CD4-positive, CD25-positive, alpha-beta regulatory T cell (primary cell): ENCODE data around the gene MAPK1. TPM values are rescaled to one million over a fixed set of nuclear protein-coding genes. Genes with fewer than 3 reads are reported as not detected.
A peak's percentile ranks its signal among the peaks of the same experiment; 100 is the strongest.

Experiments used
- ATAC-seq, 2 donors: fragments of 150-1000 bp; cut with Tn5 transposase; one replicate each; pipeline ENCODE4 v1.10.0; 2021; ENCODE audit warnings: low read depth in 2 of 2, moderate number of reproducible peaks in 2 of 2, moderate library complexity in 1 of 2
- DNase-seq, 3 donors: peaks; one replicate each; pipeline versions ENCODE4 v3.0.0 to v3.0.0-alpha.2; 2012 to 2022; ENCODE audit warnings: mixed read lengths in 1 of 3
- H3K27ac ChIP-seq: one replicate; pipeline ENCODE4 v1.7.0; 2013; ENCODE audit warnings: mild to moderate bottlenecking, low read length; ENCODE audit not compliant: insufficient read depth, poor library complexity, severe bottlenecking
- H3K27me3 ChIP-seq: one replicate; pipeline ENCODE4 v1.7.0; 2013; ENCODE audit warnings: low read length; ENCODE audit not compliant: control insufficient read depth, insufficient read depth
- H3K36me3 ChIP-seq: one replicate; pipeline ENCODE4 v1.7.0; 2013; ENCODE audit warnings: mild to moderate bottlenecking, low read length, moderate library complexity; ENCODE audit not compliant: control insufficient read depth, insufficient read depth
- H3K4me1 ChIP-seq: 2 replicates; pipeline ENCODE4 v1.7.0; 2013; ENCODE audit warnings: mild to moderate bottlenecking, low read length; ENCODE audit not compliant: insufficient read depth, control insufficient read depth, poor library complexity, severe bottlenecking
- H3K4me3 ChIP-seq: one replicate; pipeline ENCODE4 v1.7.0; 2013; ENCODE audit warnings: low read depth, mild to moderate bottlenecking, low read length, moderate library complexity
- H3K9me3 ChIP-seq, 2 experiments: 1 replicate in 1 of 2; 2 replicates in 1 of 2; pipeline ENCODE4 v1.7.0; 2013; ENCODE audit warnings: low read length in 2 of 2, mild to moderate bottlenecking in 1 of 2, moderate library complexity in 1 of 2; ENCODE audit not compliant: control insufficient read depth in 2 of 2
- H3K27ac Mint-ChIP-seq, 3 donors: one replicate each; pipeline ENCODE4 v1.8.0; 2020 to 2022; ENCODE audit warnings: mild to moderate bottlenecking in 3 of 3, mixed read lengths in 3 of 3, moderate library complexity in 2 of 3
- H3K27me3 Mint-ChIP-seq: one replicate; pipeline ENCODE4 v1.8.0; 2022; ENCODE audit warnings: mild to moderate bottlenecking, mixed read lengths
- H3K36me3 Mint-ChIP-seq: one replicate; pipeline ENCODE4 v1.8.0; 2020; ENCODE audit warnings: mixed read lengths
- H3K4me1 Mint-ChIP-seq, 4 donors: one replicate each; pipeline ENCODE4 v1.8.0; 2020 to 2022; ENCODE audit warnings: mixed read lengths in 4 of 4, mild to moderate bottlenecking in 1 of 4
- H3K4me3 Mint-ChIP-seq, 4 donors: one replicate each; pipeline ENCODE4 v1.8.0; 2020 to 2022; ENCODE audit warnings: mild to moderate bottlenecking in 4 of 4, mixed read lengths in 4 of 4, moderate library complexity in 3 of 4
- H3K9me3 Mint-ChIP-seq, 7 donors: one replicate each; pipeline ENCODE4 v1.8.0; 2020 to 2022; ENCODE audit warnings: mixed read lengths in 7 of 7, mild to moderate bottlenecking in 3 of 7, moderate library complexity in 2 of 7
- polyA plus RNA-seq, 4 donors: library from polyadenylated mRNA; unstranded; fragments of 300-500 nt; fragmentation: Illumina TruSeq; gene quantifications; one replicate each; pipeline ENCODE4 v1.2.3, GENCODE V29; 2021
- total RNA-seq: library from RNA; stranded (reverse); gene quantifications from one replicate; pipeline ENCODE4 v1.2.3, GENCODE V29; 2022

MAPK1 gene
- total and polyA plus RNA-seq, 5 donors from 2014 or later: 46.5 to 88.0 (median 75.3) TPM

DNA sequence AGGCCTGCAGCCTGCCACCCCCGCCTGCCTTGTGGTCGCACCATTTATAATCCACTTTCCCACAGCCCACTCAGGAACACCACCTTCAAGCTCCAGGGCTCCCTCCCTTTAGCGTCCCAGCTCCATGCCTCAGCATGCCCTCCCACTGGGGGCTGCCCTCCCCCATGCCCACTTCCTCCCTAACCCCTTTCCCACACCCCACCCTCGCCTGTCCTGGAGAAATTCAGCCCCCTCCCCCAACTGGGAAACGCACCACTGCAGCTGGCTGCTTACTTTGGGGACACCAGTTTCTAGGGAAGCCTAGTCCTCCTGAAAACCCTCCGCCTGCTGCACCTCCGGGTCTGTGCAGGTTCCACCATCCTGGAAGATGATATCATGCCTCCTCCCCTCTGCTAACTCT is 128.5 kb downstream of the MAPK1 start:
- no peaks in the 10 kb centered on the region for H3K36me3 Mint-ChIP-seq
- H3K9me3 Mint-ChIP-seq: peaks cover 0 to 1% (median 0%) of the 10 kb centered on the region in 7 donors
- H3K27ac Mint-ChIP-seq: peak overlapping the region in 1 of 3 donors; percentile 70
- no peak overlapping the region for H3K27ac ChIP-seq
- H3K4me1 ChIP-seq: peaks cover 18% of the 10 kb centered on the region
- H3K36me3 ChIP-seq: no peaks in the 10 kb centered on the region
- no peaks in the 10 kb centered on the region for H3K27me3 ChIP-seq
- DNase-seq: no peak
- peaks cover 10 to 17% (median 12%) of the 10 kb centered on the region in 4 donors for H3K4me1 Mint-ChIP-seq
- no peaks in the 10 kb centered on the region for H3K9me3 ChIP-seq
- peak overlapping the region in 1 of 4 donors; percentile 83 for H3K4me3 Mint-ChIP-seq
- peaks cover 14% of the 10 kb centered on the region for H3K27me3 Mint-ChIP-seq
- H3K4me3 ChIP-seq: no peak overlapping the region
- no peak for ATAC-seq

GRCh38 chr22:21738081-21738480 is 129.4 kb downstream of the MAPK1 start:
- Mint-ChIP-seq H3K27me3 (peaks cover 14% of the 10 kb centered on the region), H3K4me1 (peaks cover 12 to 17% (median 14%) of the 10 kb centered on the region in 4 donors), H3K9me3 (no peaks in the 10 kb centered on the region), H3K36me3 (no peaks in the 10 kb centered on the region), H3K4me3 (peak overlapping the region in 1 of 4 donors; percentile 70), H3K27ac (no peak overlapping the region)
- Histone ChIP-seq H3K9me3 (no peaks in the 10 kb centered on the region), H3K4me1 (peaks cover 18% of the 10 kb centered on the region), H3K27ac (no peak overlapping the region), H3K27me3 (no peaks in the 10 kb centered on the region), H3K36me3 (no peaks in the 10 kb centered on the region), H3K4me3 (no peak overlapping the region)
- ATAC-seq: no peak
- DNase-seq: no peak

- Histone ChIP-seq H3K4me3 (no peak overlapping the region), H3K27me3 (no peaks in the 10 kb centered on the region), H3K9me3 (no peaks in the 10 kb centered on the region), H3K36me3 (no peaks in the 10 kb centered on the region), H3K4me1 (peaks cover 18% of the 10 kb centered on the region), H3K27ac (no peak overlapping the region)
- H3K9me3 Mint-ChIP-seq: no peaks in the 10 kb centered on the region
- peaks cover 14% of the 10 kb centered on the region for H3K27me3 Mint-ChIP-seq
- H3K4me3 Mint-ChIP-seq: peak overlapping the region; percentile 70 to 82 (median 78)
- peak overlapping the region in 1 of 3 donors; percentile 20 for H3K27ac Mint-ChIP-seq
- H3K4me1 Mint-ChIP-seq: peaks cover 12 to 17% (median 14%) of the 10 kb centered on the region in 4 donors
- H3K36me3 Mint-ChIP-seq: no peaks in the 10 kb centered on the region
- no peak for DNase-seq
- no peak for ATAC-seq
Observed at GRCh38 chr22:21736948-21737347, 130.5 kb downstream of the MAPK1 start.

GRCh38 chr22:21736084-21736642 is 131.3 kb downstream of the MAPK1 start:
- peaks cover 18% of the 10 kb centered on the region for H3K4me1 ChIP-seq
- H3K27ac ChIP-seq: no peak overlapping the region

DNA sequence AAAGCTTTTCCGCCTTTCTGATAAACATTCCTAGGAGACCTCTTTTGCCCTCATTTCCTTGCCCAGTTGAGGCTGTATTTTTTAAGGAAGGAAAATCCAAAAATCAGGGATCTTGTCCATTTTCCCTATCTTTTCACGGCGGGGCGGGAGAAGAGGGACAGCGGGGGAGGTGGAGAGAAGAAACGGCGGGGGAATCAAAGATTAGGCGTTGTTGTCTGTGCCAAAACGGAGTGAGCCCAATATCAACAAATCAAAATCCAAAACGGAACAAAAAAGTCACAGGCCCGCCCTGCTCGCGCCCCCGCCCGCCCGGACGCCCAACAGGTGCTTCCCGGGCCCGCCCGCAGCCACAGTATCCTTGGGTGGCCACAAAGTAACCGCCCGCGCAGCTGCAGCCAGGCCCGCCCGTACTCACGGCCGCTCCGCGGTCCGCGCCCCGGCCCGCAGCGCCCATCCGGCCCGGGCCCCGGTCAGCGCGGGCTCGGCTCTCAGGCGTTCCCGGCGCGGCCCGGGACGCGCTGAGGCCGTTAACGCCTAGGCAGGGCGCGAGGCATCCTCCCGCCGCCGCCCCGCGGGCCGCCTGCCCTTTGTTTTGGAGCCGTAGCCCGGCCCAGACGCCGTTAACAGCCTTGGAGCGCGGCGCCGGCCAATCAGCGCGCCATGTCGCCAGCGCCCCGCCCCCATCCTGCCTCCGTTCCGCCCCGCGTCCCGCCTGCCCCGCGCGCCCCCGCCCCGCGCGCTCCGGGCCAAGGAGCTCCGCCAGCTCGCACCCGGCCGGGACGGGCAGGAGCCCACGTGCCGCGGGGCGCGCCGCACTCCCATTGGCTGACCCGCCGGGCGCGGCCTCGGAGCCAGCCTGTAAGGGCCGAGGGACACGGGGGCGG is 132.0 kb downstream of the MAPK1 start, which contains the start of gene YPEL1:
Gene YPEL1 (minus strand): TSS at position 595 of the 884 bp plus-strand sequence. CDS start 25,050 bp downstream, outside the sequence.
- Histone ChIP-seq H3K4me1 (peaks cover 18% of the 10 kb centered on the region), H3K9me3 (no peaks in the 10 kb centered on the region), H3K36me3 (no peaks in the 10 kb centered on the region), H3K27me3 (no peaks in the 10 kb centered on the region), H3K27ac (peak within 1 kb of the TSS; percentile 72), H3K4me3 (peak within 1 kb of the TSS; percentile 88)
- H3K36me3 Mint-ChIP-seq: no peaks in the 10 kb centered on the region
- H3K4me3 Mint-ChIP-seq: peak within 1 kb of the TSS; percentile 90 to 98 (median 92)
- peak; percentile 96 for ATAC-seq
- peaks cover 6% of the 10 kb centered on the region for H3K27me3 Mint-ChIP-seq
- peaks cover 12 to 17% (median 14%) of the 10 kb centered on the region in 4 donors for H3K4me1 Mint-ChIP-seq
- peak; percentile 93 to 97 (median 96) for DNase-seq
- peak within 1 kb of the TSS in 2 of 3 donors; percentile 91 for H3K27ac Mint-ChIP-seq
- H3K9me3 Mint-ChIP-seq: no peaks in the 10 kb centered on the region

More at GRCh38 chr22:21736084-21736642, 131.3 kb downstream of the MAPK1 start:
- peak overlapping the region in 3 of 4 donors; percentile 75 to 92 (median 80) for H3K4me3 Mint-ChIP-seq
- peaks cover 12 to 17% (median 14%) of the 10 kb centered on the region in 4 donors for H3K4me1 Mint-ChIP-seq
- DNase-seq: no peak
- H3K4me3 ChIP-seq: no peak overlapping the region
- peaks cover 9% of the 10 kb centered on the region for H3K27me3 Mint-ChIP-seq
- no peak overlapping the region for H3K27ac Mint-ChIP-seq
- H3K27me3 ChIP-seq: no peaks in the 10 kb centered on the region
- H3K36me3 ChIP-seq: no peaks in the 10 kb centered on the region
- H3K36me3 Mint-ChIP-seq: no peaks in the 10 kb centered on the region
- no peak for ATAC-seq
- H3K9me3 ChIP-seq: no peaks in the 10 kb centered on the region
- H3K9me3 Mint-ChIP-seq: no peaks in the 10 kb centered on the region

DNA sequence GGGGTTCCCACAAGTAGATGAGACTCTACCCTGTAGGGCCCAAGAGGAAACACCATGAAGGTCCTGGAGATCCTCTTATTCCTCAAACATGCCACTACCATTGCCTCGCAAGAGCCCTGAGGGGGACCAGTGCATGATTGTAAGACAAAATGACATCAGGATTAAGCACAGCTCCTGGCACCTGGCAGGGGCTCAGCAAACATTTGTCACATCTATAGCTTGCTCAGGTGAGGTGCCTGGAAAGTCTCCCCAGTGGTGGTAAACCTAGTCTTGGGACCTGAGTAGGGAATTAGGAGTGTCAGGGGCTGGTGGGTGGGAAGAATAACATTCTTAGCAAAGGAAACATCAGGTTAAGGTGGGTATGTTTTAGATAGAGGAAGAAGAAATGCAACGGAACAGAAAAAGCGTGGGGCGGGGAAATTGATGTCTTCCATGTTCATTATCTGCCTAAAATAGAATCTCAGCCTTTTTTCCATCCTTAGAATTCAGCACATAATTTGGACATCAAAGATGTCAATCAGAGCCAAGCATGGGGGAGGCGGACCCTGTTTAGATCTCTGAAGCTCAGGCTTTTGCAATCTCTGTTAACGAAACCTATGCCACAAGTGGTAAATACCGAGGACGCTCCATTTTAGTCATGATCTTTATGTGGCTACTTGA is 132.8 kb downstream of the MAPK1 start:
- Mint-ChIP-seq H3K9me3 (no peaks in the 10 kb centered on the region), H3K4me3 (peak overlapping the region; percentile 90 to 98 (median 92)), H3K27me3 (peaks cover 5% of the 10 kb centered on the region), H3K4me1 (peaks cover 10 to 17% (median 14%) of the 10 kb centered on the region in 4 donors), H3K36me3 (no peaks in the 10 kb centered on the region), H3K27ac (peak overlapping the region in 2 of 3 donors; percentile 91)
- peak overlapping the region; percentile 72 for H3K27ac ChIP-seq
- peak overlapping the region; percentile 88 for H3K4me3 ChIP-seq
- ATAC-seq: no peak
- H3K9me3 ChIP-seq: no peaks in the 10 kb centered on the region
- peaks cover 18% of the 10 kb centered on the region for H3K4me1 ChIP-seq
- no peaks in the 10 kb centered on the region for H3K27me3 ChIP-seq
- no peaks in the 10 kb centered on the region for H3K36me3 ChIP-seq
- peak in 1 of 3 donors; percentile 46 for DNase-seq

- H3K9me3 Mint-ChIP-seq: no peaks in the 10 kb centered on the region
Observed at GRCh38 chr22:21731503-21731902, 135.9 kb downstream of the MAPK1 start.

More at GRCh38 chr22:21731503-21731902, 135.9 kb downstream of the MAPK1 start:
- peaks cover 18% of the 10 kb centered on the region for H3K4me1 ChIP-seq
- no peak overlapping the region for H3K27ac ChIP-seq
- Mint-ChIP-seq H3K27me3 (peaks cover 5% of the 10 kb centered on the region), H3K4me1 (peaks cover 11 to 19% (median 13%) of the 10 kb centered on the region in 4 donors), H3K36me3 (no peaks in the 10 kb centered on the region), H3K27ac (no peak overlapping the region), H3K4me3 (peak overlapping the region in 1 of 4 donors; percentile 76)
- DNase-seq: no peak
- H3K36me3 ChIP-seq: no peaks in the 10 kb centered on the region
- H3K27me3 ChIP-seq: no peaks in the 10 kb centered on the region
- no peak overlapping the region for H3K4me3 ChIP-seq
- ATAC-seq: no peak
- no peaks in the 10 kb centered on the region for H3K9me3 ChIP-seq
